Measurements from ENCODE around the gene SHANK1.
A peak's percentile ranks its signal among the peaks of the same experiment; 100 is the strongest.

SHANK1 gene

GRCh38 chr19:50711805-50712204 lies 7.8 kb downstream of the SHANK1 start:
- DNase-seq (ENCODE audit: low read depth): no peak

GRCh38 chr19:50711196-50711595 lies 8.4 kb downstream of the SHANK1 start:
- DNase-seq (ENCODE audit: low read depth): no peak

- no peak for DNase-seq (ENCODE audit: low read depth)
These were observed 9.0 kb downstream of the SHANK1 start for GRCh38 chr19:50710612-50711011.

DNA sequence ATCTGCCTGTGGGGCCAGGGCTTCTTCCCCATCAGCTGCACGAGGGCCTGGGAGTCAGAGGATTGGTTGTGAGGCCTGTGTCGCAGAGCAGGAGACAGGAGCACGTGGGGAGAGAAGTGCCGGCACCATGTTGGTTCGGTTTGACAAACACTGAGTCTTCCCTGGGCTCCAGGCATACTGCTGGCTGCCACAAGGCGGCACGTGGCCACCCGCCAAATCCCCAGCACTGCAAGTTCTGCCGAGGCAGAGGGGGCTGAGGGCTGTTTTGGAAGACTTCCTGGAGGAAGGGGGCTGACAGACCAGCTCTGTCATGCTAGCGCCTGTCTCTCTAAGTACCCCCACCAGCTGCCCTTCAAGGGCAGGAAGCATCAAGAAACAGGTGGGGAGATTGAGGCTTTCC lies 9.5 kb downstream of the SHANK1 start:
- DNase-seq (ENCODE audit: low read depth): no peak

GRCh38 chr19:50708179-50708879 lies 11.3 kb downstream of the SHANK1 start:
- DNase-seq (ENCODE audit: low read depth): no peak

GRCh38 chr19:50706387-50706786 lies 13.2 kb downstream of the SHANK1 start:
- no peak for DNase-seq (ENCODE audit: low read depth)

- DNase-seq (ENCODE audit: low read depth): peak; percentile 49
These were observed 14.1 kb downstream of the SHANK1 start for GRCh38 chr19:50705422-50706019.

DNA sequence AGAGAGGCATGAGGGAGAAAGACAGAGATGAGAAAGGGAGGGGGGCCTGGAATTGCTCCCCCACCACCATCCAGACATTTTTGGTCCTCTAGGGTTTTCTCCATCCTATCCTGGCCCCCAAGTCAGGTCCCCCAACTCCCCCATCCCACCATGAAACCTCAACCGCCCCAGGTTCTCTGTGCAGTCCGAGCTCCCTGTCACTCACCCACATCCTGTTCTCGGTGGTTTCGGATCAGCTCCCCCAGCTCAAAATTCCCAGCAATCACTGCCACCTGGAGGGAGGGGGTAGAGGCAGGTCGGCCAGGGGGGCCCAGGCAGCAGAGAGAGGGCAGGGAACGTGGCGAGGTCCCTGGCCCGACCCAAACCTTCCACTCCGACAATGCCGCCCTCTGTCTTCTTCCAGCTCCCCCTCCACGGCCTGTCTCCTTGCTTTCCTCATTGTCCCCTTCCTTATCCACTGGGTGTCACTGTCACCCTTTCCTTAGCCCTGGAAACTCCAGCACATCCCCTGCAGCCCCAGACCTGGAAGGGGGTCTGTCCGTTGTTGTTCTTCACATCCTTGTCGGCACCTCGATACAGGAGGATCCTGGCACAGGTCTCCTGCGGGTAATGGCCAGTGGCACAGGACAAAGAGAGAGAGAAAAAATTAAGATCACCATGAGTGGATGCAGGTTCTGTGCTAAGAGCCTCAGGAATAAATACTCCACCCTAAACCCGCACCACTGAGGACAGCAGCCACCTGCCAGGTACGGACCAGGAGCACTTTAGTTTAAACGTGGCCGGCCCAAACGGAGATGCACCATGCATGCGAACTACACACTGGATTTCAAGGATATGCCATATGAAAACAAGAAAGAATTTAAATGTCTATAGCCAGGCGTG lies 15.4 kb downstream of the SHANK1 start:
- DNase-seq (ENCODE audit: low read depth): no peak

DNA sequence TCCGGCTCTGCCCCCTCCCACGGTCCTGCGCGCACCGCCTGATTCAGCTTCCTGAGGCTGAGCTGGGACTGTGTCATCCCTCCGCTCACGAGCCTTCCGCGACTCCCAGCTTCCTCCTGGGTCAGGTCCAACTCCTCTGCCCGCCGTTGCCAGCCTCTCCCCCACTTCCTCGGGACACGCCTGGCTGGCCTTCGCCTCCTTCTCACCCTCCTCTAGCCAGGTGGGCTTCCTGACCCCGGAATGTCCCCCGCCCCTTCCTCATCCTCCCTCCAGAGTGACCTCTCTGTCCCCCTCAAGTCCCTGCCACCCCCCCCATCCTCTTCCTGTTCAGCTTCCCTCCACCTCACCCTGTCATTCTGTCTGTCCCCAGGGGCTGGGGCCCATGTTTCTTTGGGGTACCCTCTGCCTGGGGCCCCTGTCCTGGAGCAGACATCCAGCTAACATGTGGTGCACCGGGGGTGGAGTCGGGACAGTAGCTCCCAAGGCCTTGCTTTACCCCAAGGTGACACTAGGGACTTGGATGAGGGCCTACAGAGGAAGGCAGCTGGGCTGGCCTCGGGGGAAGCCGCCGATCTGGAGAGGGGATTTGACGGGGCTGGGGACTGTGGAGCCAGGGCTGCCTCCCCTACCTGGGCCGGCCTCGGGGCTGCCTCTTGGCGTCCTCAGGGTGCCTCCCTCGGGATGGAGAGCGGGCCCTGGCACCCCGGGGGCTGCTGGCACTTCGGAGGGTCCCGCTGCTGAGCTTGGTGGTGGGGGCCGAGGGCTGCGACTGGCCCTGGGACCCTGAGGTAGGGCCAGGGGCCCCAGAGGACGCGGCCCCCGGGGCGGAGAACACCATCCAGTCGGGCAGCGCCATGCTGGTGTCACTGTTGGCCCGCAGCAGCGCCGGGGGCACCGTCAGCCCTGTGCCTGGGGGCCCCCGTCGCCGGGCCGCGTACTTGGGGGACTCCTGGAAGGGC lies 16.5 kb downstream of the SHANK1 start:
- no peak for DNase-seq (ENCODE audit: low read depth)

GRCh38 chr19:50702158-50702870 lies 17.3 kb downstream of the SHANK1 start:
- no peak for DNase-seq (ENCODE audit: low read depth)

GRCh38 chr19:50701367-50701985 lies 18.1 kb downstream of the SHANK1 start:
- DNase-seq (ENCODE audit: low read depth): no peak

DNA sequence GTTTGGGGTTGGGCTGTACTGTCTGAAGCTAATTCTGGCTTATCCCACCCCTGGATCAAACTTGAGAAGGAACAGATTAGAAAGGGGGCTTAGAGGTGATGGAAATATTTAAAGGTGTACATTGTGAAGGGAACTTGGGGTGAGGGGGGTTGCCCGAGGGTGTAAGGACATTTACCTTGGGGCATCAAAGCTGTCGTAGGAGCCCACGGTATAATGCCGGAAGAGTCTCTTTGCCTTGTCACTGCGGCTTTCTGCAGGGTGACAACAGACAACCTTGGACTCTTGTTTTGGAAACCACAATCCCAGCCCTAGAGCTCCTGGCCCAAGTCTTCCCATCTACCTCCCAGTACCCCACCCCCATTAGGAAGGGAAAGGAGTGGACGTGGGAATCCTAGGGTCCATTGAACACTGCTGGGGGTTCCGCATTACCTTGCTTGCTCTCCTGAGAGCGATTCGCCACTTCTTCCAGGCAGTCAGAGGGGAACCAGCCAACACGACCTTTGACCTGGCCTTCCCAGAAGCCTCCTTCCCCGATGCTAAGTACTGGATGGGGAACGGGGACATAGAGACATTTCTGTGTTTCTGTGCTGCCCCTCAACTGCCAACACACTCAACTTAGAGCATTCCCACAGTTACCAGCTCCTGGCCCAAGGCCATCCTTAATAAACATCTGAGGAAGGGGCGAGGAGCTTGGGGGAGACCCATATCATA lies 22.0 kb downstream of the SHANK1 start:
- DNase-seq (ENCODE audit: low read depth): no peak

DNA sequence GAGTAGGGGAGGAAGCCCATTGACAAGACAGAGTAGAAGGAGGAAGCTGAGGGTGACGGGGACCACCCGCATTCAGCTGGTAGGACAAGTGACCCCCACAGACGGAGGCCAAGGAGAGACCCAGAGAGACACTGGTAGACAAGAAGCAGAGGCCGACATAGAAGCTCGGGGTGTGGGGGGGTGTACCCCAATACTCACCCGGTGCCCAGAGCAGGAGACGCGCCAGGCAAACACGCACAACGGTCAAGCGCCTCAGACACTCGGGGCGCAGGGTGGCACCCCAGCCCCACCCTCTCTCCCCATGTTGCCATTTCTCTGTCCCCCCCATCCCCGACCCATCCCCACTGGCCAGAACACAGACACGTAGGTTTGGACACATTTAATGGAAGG lies 23.5 kb downstream of the SHANK1 start:
- DNase-seq (ENCODE audit: low read depth): no peak

DNA sequence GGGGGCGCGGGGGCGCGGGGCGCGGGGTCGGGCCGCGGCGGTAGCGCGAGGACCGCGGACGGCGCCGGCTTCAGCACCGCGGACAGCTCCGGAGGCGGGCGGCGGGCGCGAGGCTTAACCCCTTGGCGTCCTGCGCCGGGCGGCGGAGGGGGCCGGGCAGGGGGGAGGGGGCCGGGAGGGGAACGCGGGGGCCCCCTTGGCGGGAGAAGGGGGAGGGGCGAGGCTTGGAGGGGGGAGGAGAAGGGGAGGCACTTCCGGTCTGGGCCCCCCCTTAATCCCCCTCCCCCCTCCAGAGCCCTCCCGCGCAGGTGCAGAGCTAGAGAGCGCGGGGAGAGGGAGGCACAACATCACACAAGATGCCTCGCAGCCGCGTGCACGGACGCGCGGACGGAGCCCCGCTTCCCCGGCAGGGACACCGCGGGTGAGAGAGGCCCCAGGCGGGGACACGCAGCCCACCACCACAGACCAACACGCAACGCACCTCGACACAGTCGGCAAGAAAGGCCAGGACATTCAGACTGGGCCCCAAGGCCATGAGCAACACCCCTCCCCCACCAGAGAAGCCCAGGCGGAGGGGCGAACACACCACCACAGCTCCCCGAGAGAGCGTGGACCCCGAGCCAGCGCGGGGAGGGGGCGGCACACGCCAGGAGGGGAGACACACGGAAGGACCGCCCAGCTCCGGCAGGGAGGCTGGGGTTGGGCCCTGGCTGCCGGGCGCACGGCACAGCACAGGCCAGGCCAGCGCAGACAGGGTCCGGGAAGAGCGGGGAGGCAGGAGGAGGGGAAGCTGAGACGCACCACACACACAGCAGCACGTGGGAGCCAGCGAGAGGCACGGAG lies 24.1 kb downstream of the SHANK1 start:
- no peak for DNase-seq (ENCODE audit: low read depth)

DNA sequence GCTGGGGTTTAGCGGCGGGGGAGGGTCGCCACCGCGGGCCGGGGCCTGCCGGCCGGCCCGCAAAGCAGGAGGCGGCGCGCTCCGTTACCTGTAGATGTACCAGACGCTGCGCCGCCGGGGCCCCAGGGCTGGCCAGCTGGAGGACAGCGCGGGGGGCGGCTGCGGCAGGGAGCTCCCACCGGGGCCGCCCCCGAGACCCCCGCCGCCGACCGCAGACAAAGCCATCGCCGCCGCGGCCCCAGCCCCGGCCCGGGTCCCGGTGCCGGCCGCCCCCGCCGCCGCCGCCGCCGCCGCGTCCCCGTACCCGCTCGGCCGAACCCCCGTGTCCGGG lies 24.8 kb downstream of the SHANK1 start:
- DNase-seq (ENCODE audit: low read depth): no peak

DNA sequence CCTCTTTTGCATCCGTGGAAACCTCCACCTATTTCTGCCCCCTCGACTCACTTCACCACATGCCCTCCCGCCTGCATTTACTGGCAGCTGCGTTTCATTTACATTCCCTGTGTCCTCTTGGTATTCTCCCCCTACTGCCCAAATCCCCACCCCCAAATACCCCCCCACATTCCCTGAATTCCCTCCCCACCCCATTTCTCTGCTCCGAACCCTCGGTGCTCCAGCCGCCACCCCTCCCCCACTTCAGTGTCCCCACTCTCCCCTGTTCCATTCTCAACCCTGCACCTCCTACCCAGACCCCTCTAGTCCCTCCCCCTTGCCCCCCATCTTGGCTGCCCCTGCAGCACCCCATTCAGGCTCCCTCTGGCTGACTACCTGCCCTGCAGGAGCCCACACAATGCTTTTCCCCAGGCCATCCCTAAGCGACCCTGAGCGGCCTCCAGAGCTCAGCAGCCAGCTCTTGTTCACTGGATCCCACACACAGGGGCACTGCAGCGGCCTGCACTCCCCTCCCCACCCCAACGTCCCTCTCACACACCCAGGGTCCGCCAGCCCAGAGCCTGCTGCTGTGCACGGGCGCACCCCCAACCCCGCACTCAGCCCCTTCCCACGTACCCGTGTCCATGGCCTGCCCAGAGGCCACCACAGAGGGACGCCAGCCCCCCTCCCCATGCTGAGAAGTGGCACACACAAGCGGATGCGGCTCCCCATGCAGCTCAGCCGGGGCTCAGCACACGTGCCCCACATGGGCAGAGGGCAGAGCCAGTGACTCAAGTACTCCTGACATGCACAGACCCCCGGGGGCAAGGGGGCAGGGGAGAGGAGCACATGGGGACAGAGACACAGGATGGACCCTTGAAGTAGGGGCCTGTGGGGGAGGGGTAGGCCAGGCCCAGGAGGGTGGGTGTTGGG lies 26.3 kb downstream of the SHANK1 start:
- no peak for DNase-seq (ENCODE audit: low read depth)

- DNase-seq (ENCODE audit: low read depth): no peak
These were observed 29.2 kb downstream of the SHANK1 start for GRCh38 chr19:50690439-50690838.

GRCh38 chr19:50688766-50689165 lies 30.8 kb downstream of the SHANK1 start:
- DNase-seq (ENCODE audit: low read depth): no peak

All from GM04504 (cell line).